NCI-H2107 treated with DMSO at 0.1 percent for 48 hours (cell line): ENCODE measurements around the gene PHF2.

Experiments
- DNase-seq: peaks from one replicate; lab custom pipeline; 2025; ENCODE audit not compliant: unreplicated experiment; lab: John Stamatoyannopoulos, UW

The PHF2 gene

DNA sequence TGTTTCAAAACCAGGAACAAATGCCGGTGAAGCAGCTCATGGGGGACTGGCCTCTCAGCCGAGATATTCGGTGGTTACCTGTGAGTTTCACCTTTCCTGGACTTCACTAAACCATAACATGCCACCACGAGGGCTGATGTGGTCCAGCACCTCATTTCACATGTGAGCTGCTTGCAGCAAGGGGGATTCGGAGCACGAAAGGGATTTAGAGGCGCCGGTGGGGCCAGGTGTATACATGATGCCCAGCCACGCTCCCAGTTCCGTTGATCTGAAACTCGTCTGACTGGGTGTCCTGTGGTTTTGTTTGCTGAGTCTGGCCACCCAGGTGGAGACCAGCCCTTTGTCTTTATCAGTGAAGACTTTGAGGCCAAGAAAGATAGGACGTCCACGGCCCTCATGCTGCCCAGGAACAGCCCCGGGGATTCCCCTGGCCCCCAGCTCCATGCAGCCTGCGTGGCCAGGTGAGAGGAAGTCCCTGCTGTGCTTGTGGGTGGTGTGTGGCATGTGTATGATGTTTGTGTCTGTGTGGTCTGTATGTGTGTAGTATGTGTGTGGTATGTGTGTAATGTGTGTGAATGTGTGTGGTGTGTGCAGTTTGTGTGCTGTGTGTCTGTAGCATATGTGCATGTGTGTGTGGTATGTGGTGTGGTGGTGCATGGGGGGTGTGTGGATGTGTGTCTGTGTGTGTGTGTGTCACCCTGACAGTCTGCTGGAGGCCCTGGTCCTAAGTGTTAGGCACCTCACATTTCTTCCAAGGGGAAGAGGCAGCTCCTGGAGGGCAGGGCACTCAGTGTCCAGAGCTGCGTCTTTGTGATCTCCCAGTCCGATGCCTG lies 23.4 kb downstream of the PHF2 start:
- DNase-seq: no peak

DNA sequence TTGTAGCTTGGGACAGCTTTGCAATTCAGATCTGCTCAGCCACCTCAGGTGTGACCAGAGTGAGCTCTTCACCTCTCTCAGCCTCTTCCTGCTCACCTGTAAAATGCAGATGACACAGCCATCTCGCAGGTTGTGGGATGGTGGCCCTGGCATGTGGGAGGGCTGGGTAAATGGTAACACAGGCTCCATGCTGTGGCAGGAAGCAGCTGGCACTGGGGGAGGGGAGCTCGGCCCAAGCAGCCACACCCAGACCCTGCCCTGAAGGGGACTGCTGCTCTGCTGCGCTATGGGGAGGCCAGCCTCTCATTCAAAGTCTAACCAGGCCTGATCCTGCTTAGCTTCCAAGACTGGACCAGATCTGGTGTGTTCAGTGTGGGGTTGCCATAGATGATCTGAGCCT lies 24.1 kb downstream of the PHF2 start:
- no peak for DNase-seq

DNA sequence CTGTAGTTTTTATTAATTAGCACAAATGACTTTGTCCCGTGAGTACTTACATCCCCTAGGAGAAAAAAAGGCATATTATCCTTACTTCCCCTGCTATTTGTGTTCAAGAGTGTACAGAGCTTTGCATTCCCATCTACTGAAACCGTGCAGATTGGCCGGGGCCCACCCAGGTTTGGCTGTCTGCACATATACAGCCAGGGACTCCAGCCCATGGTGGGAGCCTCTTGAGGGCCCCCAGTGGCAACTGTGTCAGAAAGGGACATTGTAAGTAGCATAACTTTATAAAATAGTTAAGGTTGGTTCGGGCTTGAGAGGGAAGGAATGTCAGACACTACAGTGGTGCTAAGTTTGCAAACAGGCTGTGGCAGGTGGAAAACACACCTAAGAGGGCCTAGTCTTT lies 24.7 kb downstream of the PHF2 start:
- no peak for DNase-seq

DNA sequence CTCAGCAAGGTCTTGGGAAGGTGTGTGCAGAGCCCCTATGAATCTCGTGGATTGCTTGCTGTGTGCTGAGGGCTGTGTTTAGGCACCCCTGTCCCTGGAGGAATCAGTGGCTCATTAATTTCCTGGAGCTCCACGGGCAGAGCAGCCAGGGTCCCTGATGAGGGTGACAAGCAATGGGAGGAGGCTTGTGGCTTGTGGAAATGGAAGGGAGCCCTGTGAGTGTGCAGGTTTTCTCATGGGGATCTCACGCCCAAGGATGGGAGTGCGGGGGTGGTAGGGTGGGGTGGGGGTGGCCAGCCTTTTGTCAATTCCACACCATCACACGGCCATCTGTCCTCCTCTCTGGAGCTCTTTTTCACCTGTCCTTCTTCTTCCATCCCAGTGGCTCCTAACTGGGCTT lies 25.3 kb downstream of the PHF2 start:
- DNase-seq: no peak

DNA sequence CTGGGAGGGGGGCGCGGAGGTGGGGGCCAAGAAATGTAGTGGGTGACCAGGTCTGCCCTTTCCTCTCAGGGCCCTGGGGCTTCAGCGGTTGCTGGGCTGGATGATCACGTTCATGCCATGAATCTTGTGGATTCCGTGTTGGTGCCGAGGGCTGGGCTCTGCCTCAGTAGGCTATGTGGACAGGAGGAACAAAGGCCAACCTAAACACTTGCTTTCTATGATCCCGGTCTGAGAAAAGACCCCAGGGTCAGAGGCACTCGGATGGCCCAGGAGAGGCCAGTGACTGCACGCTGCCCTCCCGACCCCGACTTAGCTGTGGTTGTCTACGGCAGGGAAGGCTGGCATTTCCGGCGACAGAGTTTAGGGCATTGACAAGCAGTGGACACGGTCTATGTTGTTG lies 26.6 kb downstream of the PHF2 start:
- no peak for DNase-seq

DNA sequence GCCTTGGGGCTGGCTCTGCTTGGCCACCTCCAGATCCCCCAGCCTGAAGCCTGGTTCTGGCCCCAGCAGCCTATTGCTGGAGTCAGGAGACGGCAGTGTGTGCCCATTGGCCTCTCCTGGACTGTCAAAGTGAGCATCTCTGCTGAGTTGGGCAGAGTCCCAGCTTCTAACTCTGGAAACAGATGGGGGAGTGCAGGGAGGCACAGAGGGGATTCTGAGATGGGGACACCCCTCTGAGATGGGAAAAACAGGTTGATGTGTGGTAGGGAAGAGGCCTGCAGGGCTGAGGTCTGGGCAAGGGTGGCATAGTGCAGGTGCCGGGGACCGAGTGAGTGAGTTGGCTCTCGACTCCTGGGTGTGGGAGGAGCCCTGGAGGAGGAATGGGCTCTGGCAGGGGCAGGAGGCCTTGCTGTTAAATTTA lies 27.5 kb downstream of the PHF2 start:
- no peak for DNase-seq

DNA sequence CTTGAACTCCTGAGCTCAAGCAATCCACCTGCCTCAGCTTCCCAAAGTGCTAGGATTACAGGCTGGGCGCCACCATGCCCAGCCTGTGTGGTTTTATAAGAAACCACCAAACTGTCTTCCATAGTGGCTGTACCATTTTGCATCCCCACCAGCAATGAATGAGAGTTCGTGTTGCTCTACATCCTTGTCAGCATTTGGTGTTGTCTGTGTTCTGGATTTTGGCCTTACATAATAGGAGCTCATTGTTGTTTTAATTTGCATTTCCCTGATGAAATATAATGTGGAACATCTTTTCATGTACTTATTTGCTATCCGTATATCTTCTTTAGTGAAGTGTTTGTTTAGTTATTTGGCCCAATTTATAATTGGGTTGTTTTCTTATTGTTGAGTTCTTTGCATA lies 29.8 kb downstream of the PHF2 start:
- no peak for DNase-seq

DNA sequence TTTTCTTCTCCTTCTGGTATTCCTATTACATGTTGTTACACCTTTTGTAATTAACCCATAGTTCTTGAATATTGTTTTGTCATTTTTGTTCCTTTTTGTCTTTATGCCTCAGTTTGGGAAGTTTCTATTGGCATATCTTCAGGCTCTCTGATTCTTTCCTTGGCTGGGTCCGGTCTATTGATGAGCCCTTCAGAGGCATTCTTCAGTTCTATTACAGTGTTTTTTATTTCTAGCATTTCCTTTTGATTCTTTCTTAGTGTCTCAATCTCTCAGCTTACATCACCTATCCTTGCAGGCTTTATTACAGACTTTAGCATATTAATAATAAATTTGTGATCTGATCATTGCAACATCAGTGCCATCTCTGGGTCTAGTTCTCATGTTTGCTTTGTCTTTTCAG lies 33.8 kb downstream of the PHF2 start:
- no peak for DNase-seq

DNA sequence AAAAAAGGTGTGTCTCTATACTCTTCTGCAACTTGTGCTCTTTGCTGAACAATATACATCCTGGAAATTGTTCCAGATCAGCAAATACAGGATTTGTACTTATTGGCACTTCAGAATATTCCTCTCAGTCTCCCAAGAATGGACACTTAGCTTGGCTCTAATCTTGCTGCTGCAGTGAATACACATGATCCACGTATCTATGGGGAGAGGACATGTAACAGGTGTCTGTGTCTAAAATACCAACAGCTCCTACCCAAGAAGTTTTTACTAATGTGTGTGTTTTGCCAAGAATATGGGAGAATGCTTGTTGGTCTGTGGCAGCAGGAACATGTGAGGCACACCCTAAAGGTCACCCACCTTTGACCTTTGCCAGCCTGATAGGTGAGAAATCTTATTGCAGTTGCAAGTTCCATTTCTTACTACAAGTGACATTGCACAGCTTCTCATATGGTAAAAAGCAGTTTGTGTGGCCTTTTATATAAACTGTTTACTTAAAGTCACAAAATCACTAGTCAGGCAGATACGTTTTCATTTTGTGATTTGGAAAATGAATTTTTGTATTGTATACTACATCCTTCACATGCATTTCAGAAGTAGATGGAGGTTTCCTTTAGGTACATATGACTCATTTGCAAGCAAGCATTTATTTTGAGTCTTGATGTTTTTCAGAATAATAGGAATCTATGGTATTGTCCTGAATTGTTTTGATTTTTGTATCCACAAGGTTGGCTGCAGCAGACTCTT lies 35.8 kb downstream of the PHF2 start:
- no peak for DNase-seq

DNA sequence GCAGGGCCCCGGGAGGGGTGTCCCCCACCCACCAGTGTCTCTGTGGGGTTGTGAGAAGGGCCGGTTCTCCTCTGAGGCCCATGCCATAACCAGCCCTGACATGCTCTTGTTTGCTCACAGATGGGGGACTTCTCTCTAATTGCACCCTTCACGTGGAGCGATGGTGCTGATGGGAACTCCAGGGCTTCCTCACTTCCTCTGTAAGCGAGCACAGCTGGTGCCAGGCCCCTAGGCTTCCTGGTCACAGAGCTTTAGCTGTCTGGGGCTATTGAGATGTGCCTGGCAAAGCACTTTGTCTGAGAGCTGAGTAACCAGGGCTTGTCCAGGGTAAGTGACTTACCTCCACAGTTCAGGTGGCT lies 36.4 kb downstream of the PHF2 start:
- DNase-seq: no peak

DNA sequence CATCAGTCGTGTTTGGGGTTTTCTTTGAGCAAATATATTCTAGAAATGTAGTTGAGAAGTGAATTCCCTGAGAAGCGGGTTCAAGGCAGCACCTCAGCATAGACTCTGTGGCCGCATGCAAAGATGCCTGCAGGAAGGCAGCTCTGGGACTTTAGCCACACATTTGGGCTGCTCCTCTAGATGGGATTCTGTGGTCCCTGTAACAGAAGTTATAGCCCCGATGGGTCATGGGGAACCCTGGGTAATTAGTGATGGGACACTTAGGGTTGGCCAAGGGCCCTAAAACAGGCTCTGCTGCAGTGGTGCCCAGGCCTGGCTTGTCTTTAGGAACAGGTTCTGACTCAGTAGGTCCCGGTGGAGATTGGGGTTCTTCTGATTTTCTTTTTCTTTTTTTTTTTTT lies 36.8 kb downstream of the PHF2 start:
- DNase-seq: no peak

DNA sequence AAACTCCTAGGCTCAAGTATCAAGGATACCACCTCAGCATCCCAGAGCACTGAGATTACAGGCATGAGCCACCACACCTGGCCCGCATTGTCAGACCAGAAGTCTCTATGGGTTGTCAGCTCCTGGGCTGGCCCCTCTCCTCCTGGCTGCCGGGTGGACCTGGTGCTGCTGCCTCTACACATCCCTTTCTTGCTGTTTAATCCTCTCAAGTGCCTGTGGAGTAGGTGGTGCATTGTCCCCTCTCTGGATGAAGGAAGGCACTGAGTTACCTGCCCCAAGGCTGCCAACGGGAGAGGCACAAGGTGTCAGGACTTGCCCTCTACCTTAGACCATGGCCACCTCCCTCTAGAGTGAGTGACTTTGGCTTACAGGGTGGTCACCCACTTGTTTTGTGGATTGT lies 37.4 kb downstream of the PHF2 start:
- DNase-seq: no peak

DNA sequence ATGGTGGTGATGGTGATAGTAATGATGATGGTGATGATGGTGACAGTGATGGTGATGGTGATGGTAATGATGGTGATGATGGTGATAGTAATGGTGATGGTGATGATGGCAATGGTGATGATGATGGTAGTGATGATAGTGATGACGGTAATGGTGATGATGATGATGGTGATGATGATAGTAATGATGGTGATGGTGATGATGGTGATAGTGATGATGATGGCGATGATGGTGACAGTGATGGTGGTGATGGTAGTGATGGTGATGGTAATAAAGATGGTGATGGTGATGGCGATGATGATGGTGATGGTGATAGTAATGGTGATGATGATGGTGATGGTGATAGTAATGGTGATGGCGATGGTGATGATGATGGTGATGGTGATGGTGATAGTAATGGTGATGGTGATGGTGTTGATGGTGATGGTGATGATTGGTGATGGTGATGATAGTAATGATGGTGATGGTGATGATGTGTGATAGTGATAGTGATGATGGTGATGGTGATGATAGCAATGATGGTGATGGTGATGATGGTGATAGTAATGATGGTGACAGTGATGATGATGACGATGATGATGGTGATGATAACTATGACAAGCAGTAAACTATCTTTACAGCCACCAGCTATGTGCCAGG lies 38.6 kb downstream of the PHF2 start:
- DNase-seq: no peak

DNA sequence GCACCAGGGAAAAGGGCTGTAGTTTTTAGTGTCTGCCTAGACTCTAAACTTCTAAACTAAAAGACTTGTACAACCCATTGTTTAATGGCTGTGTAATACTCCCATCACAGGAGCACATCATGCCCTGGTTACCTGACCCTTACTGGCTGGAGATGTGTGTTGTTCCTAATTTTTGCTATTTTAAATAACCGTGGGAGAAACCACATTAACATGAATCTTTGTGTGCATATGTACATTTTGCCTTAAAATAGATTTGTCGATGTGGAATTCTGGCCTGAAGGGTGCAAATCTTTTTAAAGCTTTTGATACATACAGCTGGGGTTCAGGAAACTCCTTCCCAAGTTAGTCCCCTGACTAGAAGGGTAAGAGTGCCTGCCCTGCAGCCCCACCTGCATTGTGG lies 39.7 kb downstream of the PHF2 start:
- no peak for DNase-seq

DNA sequence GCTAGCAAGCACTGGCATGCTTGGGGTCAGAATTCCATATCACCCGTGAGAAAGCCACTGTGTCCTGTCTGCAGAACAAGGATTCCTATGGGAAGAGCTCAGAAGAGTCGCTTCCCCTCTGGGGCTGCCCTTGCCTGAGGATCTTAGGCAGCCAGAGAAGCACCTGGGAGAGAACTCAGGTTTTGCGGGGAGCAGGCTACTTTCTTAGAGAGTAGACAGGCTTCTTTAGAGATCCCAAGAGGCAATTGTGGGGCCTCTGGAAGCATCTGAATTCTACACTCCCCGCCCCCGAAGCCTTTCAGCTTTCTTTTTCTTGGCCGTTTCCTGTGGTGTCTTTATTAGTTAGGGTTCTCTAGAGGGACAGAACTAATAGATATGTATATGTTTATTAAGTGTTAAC lies 40.9 kb downstream of the PHF2 start:
- no peak for DNase-seq

DNA sequence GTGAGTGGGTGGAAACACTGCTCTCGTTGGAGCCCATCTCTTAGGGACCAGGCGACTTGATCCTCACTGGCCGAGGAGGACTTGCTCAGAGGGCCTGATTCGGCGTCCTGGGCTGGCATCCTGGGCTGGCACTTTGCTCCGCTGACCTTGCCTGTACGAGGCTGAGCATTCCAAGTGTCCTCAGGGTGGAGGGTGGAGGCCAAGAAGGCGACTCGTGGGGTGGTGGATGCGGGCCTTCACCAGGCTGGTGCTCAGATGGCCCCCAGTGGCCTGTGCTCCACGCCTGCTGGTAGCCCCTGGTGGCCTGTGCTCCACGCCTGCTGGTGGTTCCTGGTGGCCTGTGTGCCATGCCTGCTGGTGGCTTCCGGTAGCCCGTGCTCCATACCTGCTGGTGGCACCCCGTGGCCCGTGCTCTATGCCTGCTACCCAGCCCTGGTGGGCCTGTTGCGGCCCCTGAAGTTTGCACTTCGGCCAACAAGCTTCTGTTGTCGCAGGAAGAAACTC lies 42.9 kb downstream of the PHF2 start:
- DNase-seq: no peak

DNA sequence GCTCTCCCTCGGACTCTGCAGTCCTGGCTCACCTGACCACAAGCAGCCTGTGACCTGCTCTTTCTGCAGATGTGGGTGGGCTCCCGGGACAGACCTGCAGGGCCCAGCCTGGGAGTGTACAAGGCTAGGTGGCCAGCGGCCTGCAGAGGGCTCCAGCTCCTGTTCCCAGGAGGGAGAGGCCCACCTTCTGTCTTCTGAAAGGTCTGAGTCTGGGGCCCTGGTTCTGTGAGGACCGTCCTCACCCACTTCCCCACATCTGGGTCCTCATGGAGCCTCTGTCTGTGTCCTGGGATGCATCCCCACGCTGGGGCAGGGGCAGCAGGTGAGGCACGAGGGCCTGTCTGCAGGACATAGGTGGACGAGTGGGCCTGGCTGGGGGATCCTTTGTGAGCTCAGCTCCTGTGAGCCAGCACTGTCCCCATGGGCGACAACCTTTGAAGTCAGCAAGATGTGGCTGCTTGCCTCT lies 43.7 kb downstream of the PHF2 start:
- no peak for DNase-seq

DNA sequence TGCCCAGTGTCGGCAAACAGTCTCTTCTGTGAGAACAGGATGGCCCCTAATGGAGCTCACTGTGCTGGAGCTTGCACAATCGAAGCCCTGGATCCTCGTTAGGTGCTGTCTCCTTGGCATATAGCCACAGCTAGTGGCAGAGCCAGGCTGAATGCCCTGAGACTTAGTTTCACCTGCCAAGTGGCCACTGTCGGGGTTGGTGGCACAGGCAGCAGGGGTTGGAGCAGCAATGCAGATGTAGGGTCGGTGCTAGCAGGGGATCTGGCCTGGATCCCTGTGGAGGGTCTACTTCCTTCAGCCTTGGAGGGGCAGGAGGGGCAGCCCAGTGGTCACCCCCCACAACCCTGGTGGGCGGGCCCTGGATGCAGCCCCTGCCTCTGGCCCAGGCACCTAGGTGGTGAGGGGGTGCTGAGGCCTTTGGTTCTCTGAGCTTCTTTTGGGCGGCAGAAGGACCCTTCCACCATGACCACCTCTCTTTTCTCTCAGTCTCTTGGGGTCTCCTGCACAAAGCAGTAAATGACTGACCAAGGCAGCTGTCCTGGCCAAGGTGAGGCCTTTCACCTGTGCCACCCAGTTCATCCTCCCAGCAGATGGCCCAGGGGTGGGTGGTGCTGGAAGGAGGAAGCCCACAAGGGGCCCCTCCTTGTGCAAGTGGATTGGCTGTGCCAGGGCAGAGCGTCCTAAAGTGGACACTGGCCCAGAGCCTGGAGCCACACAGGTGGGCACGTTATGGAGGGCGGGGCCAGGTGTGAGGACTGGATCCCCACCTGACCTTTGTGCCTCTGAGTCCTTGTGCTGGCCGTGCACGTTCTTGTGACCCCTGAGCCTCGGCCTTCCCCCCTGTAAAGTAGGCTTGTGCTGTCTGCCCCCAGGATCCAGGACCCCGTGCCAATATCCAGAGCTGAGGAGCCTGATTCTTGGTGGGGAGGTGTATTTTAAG lies 44.8 kb downstream of the PHF2 start:
- no peak for DNase-seq

DNA sequence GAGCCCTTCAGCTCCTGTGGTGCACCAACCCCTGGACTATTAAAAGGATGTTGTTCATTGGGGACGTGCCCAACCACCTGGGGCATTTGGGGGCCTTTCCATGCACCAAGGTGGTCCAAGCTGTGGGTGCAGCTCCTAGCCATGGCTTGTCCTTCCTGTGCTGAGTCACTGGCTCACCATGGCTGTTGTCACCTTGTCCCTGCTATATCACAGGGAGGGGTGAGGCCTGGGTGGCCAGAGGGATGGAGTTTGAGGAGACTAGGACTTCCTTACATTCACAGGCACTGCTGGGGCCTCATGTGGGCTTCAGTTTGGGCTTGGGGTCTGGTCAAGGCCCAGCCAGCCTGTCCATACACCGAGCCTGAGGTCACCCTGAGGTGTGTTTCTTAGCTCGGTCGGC lies 45.5 kb downstream of the PHF2 start:
- DNase-seq: no peak

DNA sequence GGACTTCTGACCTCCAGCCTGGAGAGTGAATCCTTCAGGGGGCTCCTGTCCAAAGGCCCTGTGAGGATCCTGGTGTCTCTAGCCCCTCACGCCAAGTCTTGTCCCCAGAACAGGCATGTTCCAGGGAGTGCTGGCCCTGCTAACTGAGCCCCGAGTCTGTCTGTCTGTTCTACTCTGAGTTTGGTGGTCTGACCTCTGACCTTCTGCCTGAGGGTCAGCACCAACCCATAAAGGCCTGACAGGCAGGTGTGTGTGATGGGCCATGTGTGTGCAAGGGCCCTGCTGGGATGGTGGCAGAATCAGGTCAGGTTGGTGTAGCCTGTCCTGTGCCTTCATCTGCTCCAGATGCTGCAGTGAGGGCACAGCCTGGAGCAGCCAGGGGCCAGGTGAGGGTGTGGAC lies 46.3 kb downstream of the PHF2 start:
- DNase-seq: no peak

DNA sequence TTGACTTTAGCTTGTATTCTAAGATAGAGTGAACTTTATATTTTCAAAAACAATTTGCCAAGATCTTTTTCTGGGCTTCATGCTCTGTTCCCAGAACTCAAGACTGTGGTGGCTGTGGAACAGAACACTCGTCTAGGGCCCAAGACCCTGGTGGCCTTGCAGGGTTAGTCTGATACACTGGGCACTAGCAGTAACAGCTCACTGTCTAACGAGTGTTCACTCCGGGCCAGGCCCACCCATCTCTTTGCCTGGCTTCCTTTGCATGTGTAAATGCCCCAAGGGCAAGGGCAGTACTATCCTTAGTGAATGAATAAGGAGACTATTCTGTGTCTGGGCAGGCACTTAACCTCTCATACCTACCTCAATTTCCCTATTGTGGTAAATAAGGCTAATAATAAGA lies 47.4 kb downstream of the PHF2 start:
- no peak for DNase-seq
